Measurements from ENCODE around the gene MAFF. TPM values are rescaled to one million over a fixed set of nuclear protein-coding genes. Genes with fewer than 3 reads are reported as not detected.
A peak's percentile ranks its signal among the peaks of the same experiment; 100 is the strongest.

Gene MAFF
- total RNA-seq, 2 experiments from 2014 or later, result 25.6 to 27.3 TPM

- H3K9me3 ChIP-seq (ENCODE audit: control insufficient read depth in 1 of 2, insufficient read depth in 1 of 2, low read length in 2 of 2), result no peaks in the 10 kb centered on the region
- DNase-seq (peak in 2 of 14 experiments; percentile 46 to 52), ATAC-seq (ENCODE audit: poor library complexity) (no peak)
- H3K27me3 ChIP-seq (ENCODE audit: control insufficient read depth in 1 of 2, insufficient read depth in 2 of 2, low read length in 2 of 2), result no peaks in the 10 kb centered on the region
- intact Hi-C loops (cut with DNase I, micrococcal nuclease), result loop anchor here (5.0 to 10.0 kb wide), 3 partner anchors 61 to 113 kb away; partner anchors contain the start of genes CSNK1E (in 1 of the 2) and TMEM184B (in 1 of the 2)
- ChIA-PET CTCF (no interaction called here), POLR2A (interaction anchor here (0.7 to 3.5 kb wide), 5 partner anchors 10 to 64 kb away, joined by 3 to 39 read pairs (median 6); partner anchors contain the start of gene PLA2G6)
- no peaks in the 10 kb centered on the region for H3K36me3 Mint-ChIP-seq (ENCODE audit: low read depth)
- peaks cover 26% of the 10 kb centered on the region for H3K4me1 Mint-ChIP-seq (ENCODE audit: low read depth)
- peak overlapping the region in 1 of 2 donors; percentile 41 for H3K27ac ChIP-seq (ENCODE audit: low read depth in 1 of 2, low read length in 2 of 2)
- no peaks in the 10 kb centered on the region for H3K27me3 Mint-ChIP-seq
- H3K36me3 ChIP-seq (ENCODE audit: insufficient read depth, low read length), result no peaks in the 10 kb centered on the region
- peak overlapping the region; percentile 83 for H3K4me3 ChIP-seq (ENCODE audit: low read length)
- H3K9me3 Mint-ChIP-seq, result no peaks in the 10 kb centered on the region
- H3K4me1 ChIP-seq (ENCODE audit: insufficient read depth, low read length), result peaks cover 37% of the 10 kb centered on the region
- H3K27ac Mint-ChIP-seq, result peak overlapping the region; percentile 71
- H3K4me3 Mint-ChIP-seq, result peak overlapping the region; percentile 89
- TF ChIP-seq CTCF (IDR thresholded peaks at IDR 0.05), result no peak
These were observed 2.2 kb downstream of the MAFF start for GRCh38 chr22:38203855-38204514.

- no peaks in the 10 kb centered on the region for H3K27me3 Mint-ChIP-seq
- H3K4me3 Mint-ChIP-seq, result peak overlapping the region; percentile 89
- no peak overlapping the region for H3K27ac ChIP-seq (ENCODE audit: low read depth in 1 of 2, low read length in 2 of 2)
- intact Hi-C loops (cut with DNase I, micrococcal nuclease), result loop anchor here (5.0 to 10.0 kb wide), 3 partner anchors 60 to 113 kb away; partner anchors contain the start of genes CSNK1E (in 1 of the 2) and TMEM184B (in 1 of the 2)
- POLR2A ChIA-PET, result interaction anchor here (1.4 to 1.7 kb wide), 2 partner anchors 10 to 24 kb away, joined by 4 to 6 read pairs; no protein-coding TSS in a partner anchor
- no peaks in the 10 kb centered on the region for H3K9me3 ChIP-seq (ENCODE audit: control insufficient read depth in 1 of 2, insufficient read depth in 1 of 2, low read length in 2 of 2)
- peaks cover 37% of the 10 kb centered on the region for H3K4me1 ChIP-seq (ENCODE audit: insufficient read depth, low read length)
- CTCF ChIA-PET, result no interaction called here
- H3K36me3 Mint-ChIP-seq (ENCODE audit: low read depth), result no peaks in the 10 kb centered on the region
- DNase-seq, result peak in 1 of 14 experiments; percentile 48
- ATAC-seq (ENCODE audit: poor library complexity), result no peak
- H3K4me3 ChIP-seq (ENCODE audit: low read length), result no peak overlapping the region
- TF ChIP-seq CTCF (IDR thresholded peaks at IDR 0.05), result no peak
- peaks cover 26% of the 10 kb centered on the region for H3K4me1 Mint-ChIP-seq (ENCODE audit: low read depth)
- peak overlapping the region; percentile 71 for H3K27ac Mint-ChIP-seq
- H3K36me3 ChIP-seq (ENCODE audit: insufficient read depth, low read length), result no peaks in the 10 kb centered on the region
- H3K9me3 Mint-ChIP-seq, result no peaks in the 10 kb centered on the region
- no peaks in the 10 kb centered on the region for H3K27me3 ChIP-seq (ENCODE audit: control insufficient read depth in 1 of 2, insufficient read depth in 2 of 2, low read length in 2 of 2)
These were observed 3.0 kb downstream of the MAFF start for GRCh38 chr22:38204784-38205183.

GRCh38 chr22:38205261-38206128 lies 3.7 kb downstream of the MAFF start:
- H3K27me3 Mint-ChIP-seq, result no peaks in the 10 kb centered on the region
- H3K27ac Mint-ChIP-seq, result peak overlapping the region; percentile 39
- H3K9me3 ChIP-seq (ENCODE audit: control insufficient read depth in 1 of 2, insufficient read depth in 1 of 2, low read length in 2 of 2), result no peaks in the 10 kb centered on the region
- H3K4me1 ChIP-seq (ENCODE audit: insufficient read depth, low read length), result peaks cover 37% of the 10 kb centered on the region
- H3K4me1 Mint-ChIP-seq (ENCODE audit: low read depth), result peaks cover 26% of the 10 kb centered on the region
- no peak for ATAC-seq (ENCODE audit: poor library complexity)
- ChIA-PET POLR2A (interaction anchor here (1.4 to 1.7 kb wide), 2 partner anchors 9 to 25 kb away, joined by 4 to 6 read pairs; no protein-coding TSS in a partner anchor), CTCF (no interaction called here)
- H3K36me3 ChIP-seq (ENCODE audit: insufficient read depth, low read length), result no peaks in the 10 kb centered on the region
- H3K4me3 Mint-ChIP-seq, result peak overlapping the region; percentile 11
- no peaks in the 10 kb centered on the region for H3K27me3 ChIP-seq (ENCODE audit: control insufficient read depth in 1 of 2, insufficient read depth in 2 of 2, low read length in 2 of 2)
- H3K4me3 ChIP-seq (ENCODE audit: low read length), result no peak overlapping the region
- no peaks in the 10 kb centered on the region for H3K9me3 Mint-ChIP-seq
- no peak for TF ChIP-seq CTCF (IDR thresholded peaks at IDR 0.05)
- intact Hi-C loops (cut with DNase I, micrococcal nuclease), result loop anchor here in 1 of 2 experiments (10.0 kb wide), 1 partner anchor 59 kb away; no protein-coding TSS in a partner anchor
- no peak overlapping the region for H3K27ac ChIP-seq (ENCODE audit: low read depth in 1 of 2, low read length in 2 of 2)
- H3K36me3 Mint-ChIP-seq (ENCODE audit: low read depth), result no peaks in the 10 kb centered on the region
- DNase-seq, result peak in 1 of 14 experiments; percentile 16
